Mesendoderm (in vitro differentiated cells): ENCODE measurements around the gene SRPX.
A peak's percentile ranks its signal among the peaks of the same experiment; 100 is the strongest.

Experiments
- DNase-seq: peaks from one replicate; pipeline ENCODE4 v3.0.0; 2013
- H2AK5ac ChIP-seq: 2 replicates; pipeline ENCODE4 v1.6.1; 2013; ENCODE audit warnings: low read length, inconsistent platforms
- H2BK120ac ChIP-seq: 2 replicates; pipeline ENCODE4 v1.6.1; 2013; ENCODE audit warnings: low read depth, mild to moderate bottlenecking, low read length, moderate library complexity, mixed read lengths
- H2BK15ac ChIP-seq: replicated peaks from 2 replicates; pipeline ENCODE4 v1.6.1; 2013; ENCODE audit warnings: low read depth, mild to moderate bottlenecking, moderate library complexity
- H2BK5ac ChIP-seq: 2 replicates; pipeline ENCODE4 v1.6.1; 2013; ENCODE audit warnings: low read length, inconsistent platforms
- H3K18ac ChIP-seq: 2 replicates; pipeline ENCODE4 v1.6.1; 2013; ENCODE audit warnings: mild to moderate bottlenecking, low read length, mixed read lengths
- H3K23ac ChIP-seq: one replicate; pipeline ENCODE4 v1.6.1; 2013; ENCODE audit warnings: low read length
- H3K27ac ChIP-seq: 2 replicates; pipeline ENCODE4 v1.5.1; 2013; ENCODE audit warnings: low read depth, mild to moderate bottlenecking, inconsistent platforms, low read length, moderate library complexity
- H3K27me3 ChIP-seq: 2 replicates; pipeline ENCODE4 v1.6.1; 2013; ENCODE audit warnings: low read length, control low read depth, mild to moderate bottlenecking, inconsistent platforms; ENCODE audit not compliant: insufficient read depth, poor library complexity
- H3K36me3 ChIP-seq: 2 replicates; pipeline ENCODE4 v1.6.1; 2013; ENCODE audit warnings: low read length, inconsistent platforms; ENCODE audit not compliant: control insufficient read depth, insufficient read depth
- H3K4ac ChIP-seq: one replicate; pipeline ENCODE4 v1.6.1; 2013; ENCODE audit warnings: low read depth, mild to moderate bottlenecking, low read length, moderate library complexity
- H3K4me1 ChIP-seq: 2 replicates; pipeline ENCODE4 v1.6.1; 2013; ENCODE audit warnings: low read depth, low read length, inconsistent platforms; ENCODE audit not compliant: control insufficient read depth
- H3K4me2 ChIP-seq: 2 replicates; pipeline ENCODE4 v1.6.1; 2013; ENCODE audit warnings: low read length
- H3K4me3 ChIP-seq: 2 replicates; pipeline ENCODE4 v1.5.1; 2013; ENCODE audit warnings: mild to moderate bottlenecking, low read length
- H3K56ac ChIP-seq: one replicate; pipeline ENCODE4 v1.6.1; 2013; ENCODE audit warnings: low read length
- H3K79me1 ChIP-seq: 2 replicates; pipeline ENCODE4 v1.6.1; 2013; ENCODE audit warnings: low read length, inconsistent platforms
- H3K79me2 ChIP-seq: 2 replicates; pipeline ENCODE4 v1.6.1; 2013; ENCODE audit warnings: mild to moderate bottlenecking, low read length; ENCODE audit not compliant: control insufficient read depth, insufficient read depth
- H3K9ac ChIP-seq: 2 replicates; pipeline ENCODE4 v1.6.1; 2013; ENCODE audit warnings: low read length, inconsistent platforms
- H4K5ac ChIP-seq: one replicate; pipeline ENCODE4 v1.6.1; 2013; ENCODE audit warnings: low read length
- H4K8ac ChIP-seq: one replicate; pipeline ENCODE4 v1.6.1; 2013; ENCODE audit warnings: low read depth, mild to moderate bottlenecking, control low read depth, low read length, moderate library complexity
- WGBS: extraction: QIAGEN DNeasy Blood & Tissue Kit; methylation state at CpG from one replicate; pipeline ENCODE4 v1.1.7; 2013; ENCODE audit warnings: low lambda C conversion rate, missing lambda C conversion rate; ENCODE audit not compliant: insufficient coverage; ENCODE audit errors: extremely low coverage; 5-methylcytosine and 5-hydroxymethylcytosine counted together

Gene SRPX

DNA sequence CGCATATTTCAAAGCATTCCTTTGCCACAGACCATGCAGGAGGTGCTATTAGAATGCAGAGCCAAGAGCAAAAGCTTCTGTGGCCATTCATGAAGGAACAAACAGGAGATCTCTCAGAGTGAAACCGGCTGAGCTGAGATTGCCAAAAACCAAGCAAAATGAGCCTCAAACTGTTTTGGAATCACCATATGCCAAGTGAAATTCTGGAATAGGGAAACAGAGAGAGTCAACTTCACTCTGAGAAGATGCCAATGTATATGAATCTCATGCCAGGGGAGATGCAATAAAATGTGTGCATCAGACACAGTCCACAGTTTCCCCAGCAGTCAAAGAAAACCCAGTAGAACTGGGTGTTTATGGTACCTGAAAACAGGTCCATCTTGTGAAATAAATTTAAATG, 42.3 kb downstream of the SRPX start:
- H2BK120ac ChIP-seq: no peak overlapping the region
- DNase-seq: no peak
- H3K9ac ChIP-seq: no peak overlapping the region
- no peak overlapping the region for H4K5ac ChIP-seq
- H3K36me3 ChIP-seq: no peaks in the 10 kb centered on the region
- no peak overlapping the region for H4K8ac ChIP-seq
- H2BK5ac ChIP-seq: no peak overlapping the region
- no peaks in the 10 kb centered on the region for H3K4me1 ChIP-seq
- H3K4me2 ChIP-seq: no peak overlapping the region
- H3K27ac ChIP-seq: no peak overlapping the region
- H3K4me3 ChIP-seq: no peak overlapping the region
- no peak overlapping the region for H3K23ac ChIP-seq
- no CpG with 5 or more reads among the region's 2 CpGs for WGBS
- H3K18ac ChIP-seq: no peak overlapping the region
- no peak overlapping the region for H3K4ac ChIP-seq
- no peaks in the 10 kb centered on the region for H3K79me2 ChIP-seq
- H3K79me1 ChIP-seq: no peaks in the 10 kb centered on the region
- H3K27me3 ChIP-seq: no peaks in the 10 kb centered on the region
- H2AK5ac ChIP-seq: no peak overlapping the region
- H2BK15ac ChIP-seq: no peak overlapping the region
- H3K56ac ChIP-seq: peak overlapping the region; percentile 42

DNA sequence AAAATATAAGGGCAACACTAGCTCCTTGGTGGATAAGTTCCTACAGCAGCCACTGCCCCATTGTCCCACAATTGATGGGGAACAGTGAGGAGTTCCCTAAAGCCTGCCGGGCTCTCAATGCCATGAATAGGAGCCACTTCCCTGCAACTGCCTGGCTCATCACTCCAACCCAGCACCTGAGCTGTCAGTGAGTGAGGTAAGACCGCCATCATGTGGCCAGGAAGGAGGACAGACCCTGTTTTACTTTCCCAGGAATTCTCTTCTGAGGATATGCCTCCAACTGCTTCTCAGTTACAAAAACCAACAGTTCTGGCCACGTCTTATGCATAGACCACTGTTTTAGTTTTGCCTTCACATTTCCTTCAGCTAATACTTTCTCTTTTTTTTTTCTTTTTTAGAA, 45.5 kb downstream of the SRPX start:
- Histone ChIP-seq H3K4me2 (no peak overlapping the region), H2BK15ac (no peak overlapping the region)
- DNase-seq: peak; percentile 67

DNA sequence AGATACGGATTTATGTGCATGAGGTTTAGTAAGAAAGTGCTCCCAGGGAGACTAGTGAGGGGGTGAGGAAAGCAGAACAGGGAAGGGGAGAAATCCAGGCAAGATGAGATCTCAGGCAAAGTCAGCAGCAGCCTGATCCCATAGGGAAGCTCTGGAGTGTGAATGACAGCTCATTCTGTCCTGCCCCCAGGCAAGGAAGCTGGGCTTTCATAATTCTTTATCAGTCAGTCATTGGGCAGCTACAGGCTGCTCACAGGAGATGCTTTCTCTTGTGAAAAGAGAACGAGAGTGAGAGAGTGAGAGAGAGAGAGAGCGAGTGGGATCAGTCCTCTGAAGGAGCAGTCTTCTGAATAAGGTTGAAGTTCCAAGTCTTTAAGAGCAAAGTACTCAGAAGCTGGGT, 48.1 kb downstream of the SRPX start:
- Histone ChIP-seq H3K79me2 (no peaks in the 10 kb centered on the region), H3K56ac (no peak overlapping the region), H3K4me2 (no peak overlapping the region), H3K4ac (no peak overlapping the region), H2AK5ac (no peak overlapping the region), H3K18ac (no peak overlapping the region), H2BK5ac (no peak overlapping the region), H3K79me1 (no peaks in the 10 kb centered on the region), H2BK120ac (no peak overlapping the region), H3K27me3 (no peaks in the 10 kb centered on the region), H2BK15ac (no peak overlapping the region), H3K9ac (no peak overlapping the region), H3K23ac (no peak overlapping the region), H3K36me3 (no peaks in the 10 kb centered on the region), H3K4me3 (no peak overlapping the region), H3K27ac (no peak overlapping the region), H4K5ac (no peak overlapping the region), H3K4me1 (no peaks in the 10 kb centered on the region), H4K8ac (no peak overlapping the region)
- DNase-seq: no peak
- no CpG with 5 or more reads among the region's 3 CpGs for WGBS

More for the DNA sequence above, 45.5 kb downstream of the SRPX start:
- no peak overlapping the region for H3K23ac ChIP-seq
- no peaks in the 10 kb centered on the region for H3K4me1 ChIP-seq
- H3K56ac ChIP-seq: no peak overlapping the region
- H3K36me3 ChIP-seq: no peaks in the 10 kb centered on the region
- H2BK120ac ChIP-seq: no peak overlapping the region
- no peak overlapping the region for H3K4me3 ChIP-seq
- no peak overlapping the region for H3K18ac ChIP-seq
- H3K27me3 ChIP-seq: no peaks in the 10 kb centered on the region
- H2BK5ac ChIP-seq: no peak overlapping the region
- no peak overlapping the region for H4K8ac ChIP-seq
- no peaks in the 10 kb centered on the region for H3K79me1 ChIP-seq
- no peak overlapping the region for H3K4ac ChIP-seq
- H3K9ac ChIP-seq: no peak overlapping the region
- H4K5ac ChIP-seq: no peak overlapping the region
- no peak overlapping the region for H3K27ac ChIP-seq
- no CpG with 5 or more reads among the region's 3 CpGs for WGBS
- H2AK5ac ChIP-seq: no peak overlapping the region
- H3K79me2 ChIP-seq: no peaks in the 10 kb centered on the region

DNA sequence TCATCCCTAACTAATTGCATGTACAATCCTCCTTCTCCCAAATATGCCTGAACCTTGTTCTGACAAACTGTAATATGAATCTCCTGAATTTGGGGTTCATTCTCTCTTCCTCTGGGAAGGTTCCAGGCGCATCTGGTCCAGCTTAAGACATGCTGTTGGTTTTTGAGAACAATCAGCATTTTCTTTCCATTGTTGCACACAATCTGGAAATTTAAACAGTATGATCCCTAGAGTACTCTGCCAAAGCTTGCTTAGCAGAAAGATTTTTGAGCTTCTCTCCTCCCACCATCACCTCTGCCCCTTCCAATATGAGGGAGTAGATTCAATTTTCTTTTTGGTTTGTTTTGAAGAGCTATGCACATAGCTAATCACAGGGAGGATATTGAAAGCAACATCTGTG, 50.1 kb downstream of the SRPX start:
- Histone ChIP-seq H4K8ac (no peak overlapping the region), H3K18ac (no peak overlapping the region), H2BK5ac (no peak overlapping the region), H3K79me1 (no peaks in the 10 kb centered on the region), H3K36me3 (no peaks in the 10 kb centered on the region), H2AK5ac (no peak overlapping the region), H4K5ac (no peak overlapping the region), H3K23ac (no peak overlapping the region), H3K4ac (no peak overlapping the region), H3K56ac (no peak overlapping the region), H3K27ac (no peak overlapping the region), H3K9ac (no peak overlapping the region), H3K4me3 (no peak overlapping the region), H2BK15ac (no peak overlapping the region), H3K4me1 (no peaks in the 10 kb centered on the region), H2BK120ac (no peak overlapping the region), H3K79me2 (no peaks in the 10 kb centered on the region), H3K4me2 (no peak overlapping the region), H3K27me3 (no peaks in the 10 kb centered on the region)
- WGBS: no CpG with 5 or more reads among the region's 1 CpG
- no peak for DNase-seq

DNA sequence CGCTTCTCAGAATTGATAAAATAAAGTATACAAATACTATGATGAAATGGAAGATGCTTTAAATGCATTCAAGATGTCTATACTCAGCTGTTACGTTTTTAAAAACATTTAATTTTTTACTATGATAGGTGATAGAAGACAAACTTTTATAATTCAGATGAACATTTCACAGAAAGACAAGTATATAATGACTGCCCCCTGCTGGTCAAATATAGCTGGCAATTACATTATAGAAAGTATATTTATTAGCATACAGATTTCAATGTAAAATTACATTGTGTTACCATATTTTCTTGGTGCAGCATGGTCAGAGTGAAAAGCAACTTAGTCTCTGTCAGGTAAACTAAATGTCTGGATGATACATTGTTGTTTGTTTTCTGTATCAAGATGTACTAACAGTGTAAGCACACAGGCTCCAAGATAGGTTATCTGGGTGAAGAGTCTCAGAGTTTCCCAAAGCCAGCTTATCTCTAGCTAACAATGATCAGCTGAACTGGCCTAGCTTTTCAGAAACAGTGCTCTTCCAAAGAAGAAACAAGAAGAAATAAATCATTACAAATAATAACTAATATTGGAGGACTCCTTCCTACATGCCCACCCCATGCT, 54.1 kb downstream of the SRPX start:
- H3K79me2 ChIP-seq: no peaks in the 10 kb centered on the region
- H3K4ac ChIP-seq: no peak overlapping the region
- no peak overlapping the region for H3K27ac ChIP-seq
- no peak overlapping the region for H4K5ac ChIP-seq
- H3K79me1 ChIP-seq: no peaks in the 10 kb centered on the region
- WGBS: no CpG with 5 or more reads among the region's 2 CpGs
- H2AK5ac ChIP-seq: no peak overlapping the region
- no peak overlapping the region for H3K4me2 ChIP-seq
- H2BK120ac ChIP-seq: no peak overlapping the region
- no peak overlapping the region for H3K18ac ChIP-seq
- H2BK15ac ChIP-seq: no peak overlapping the region
- no peak overlapping the region for H4K8ac ChIP-seq
- H3K27me3 ChIP-seq: no peaks in the 10 kb centered on the region
- H3K4me3 ChIP-seq: no peak overlapping the region
- no peak overlapping the region for H3K23ac ChIP-seq
- H3K56ac ChIP-seq: no peak overlapping the region
- H3K9ac ChIP-seq: no peak overlapping the region
- peak; percentile 24 for DNase-seq
- no peaks in the 10 kb centered on the region for H3K4me1 ChIP-seq
- H2BK5ac ChIP-seq: no peak overlapping the region
- H3K36me3 ChIP-seq: no peaks in the 10 kb centered on the region

DNA sequence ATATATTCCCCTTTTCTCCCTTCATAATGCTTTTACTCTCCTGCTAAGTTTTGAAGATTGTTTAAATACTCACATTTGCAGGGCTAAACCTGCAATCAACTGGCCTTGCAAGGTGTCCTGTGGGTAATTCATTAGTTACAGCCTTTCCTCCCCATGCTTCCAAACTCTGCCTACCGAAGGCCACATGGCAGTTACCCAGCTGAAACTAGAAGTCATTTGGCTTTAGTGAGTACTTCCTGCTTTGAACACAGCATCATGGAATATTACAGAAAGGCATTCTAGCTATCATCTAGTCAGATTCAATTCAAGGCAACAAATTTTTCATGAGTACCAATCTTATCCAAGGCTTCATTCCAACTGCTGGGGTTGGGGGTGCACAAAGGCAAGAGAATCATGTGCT, 55.6 kb downstream of the SRPX start:
- Histone ChIP-seq H2BK120ac (no peak overlapping the region), H3K27ac (no peak overlapping the region), H3K56ac (no peak overlapping the region), H3K18ac (no peak overlapping the region), H3K4me3 (no peak overlapping the region), H3K23ac (no peak overlapping the region), H3K4me1 (no peaks in the 10 kb centered on the region), H4K5ac (no peak overlapping the region), H3K79me1 (no peaks in the 10 kb centered on the region), H3K4ac (no peak overlapping the region), H3K27me3 (no peaks in the 10 kb centered on the region), H2AK5ac (no peak overlapping the region), H2BK15ac (no peak overlapping the region), H3K9ac (no peak overlapping the region), H3K4me2 (no peak overlapping the region), H3K36me3 (no peaks in the 10 kb centered on the region), H4K8ac (no peak overlapping the region), H2BK5ac (no peak overlapping the region), H3K79me2 (no peaks in the 10 kb centered on the region)
- no peak for DNase-seq
- no CpG with 5 or more reads among the region's 1 CpG for WGBS
